CD14-positive monocyte (primary cell): Measurements from ENCODE around the gene CADM1. TPM values are rescaled to one million over a fixed set of nuclear protein-coding genes. Genes with fewer than 3 reads are reported as not detected.

Source experiments
- DNase-seq, 3 donors: peaks; one replicate each; pipeline ENCODE4 v3.0.0-alpha.2; 2011 to 2022
- H2AFZ ChIP-seq: 2 replicates; pipeline ENCODE4 v1.6.0; 2012; ENCODE audit warnings: mild to moderate bottlenecking, low read depth, low read length, inconsistent platforms; ENCODE audit not compliant: insufficient read depth, poor library complexity, severe bottlenecking
- H3K27ac ChIP-seq, 2 donors: 1 replicate in 1 of 2; 2 replicates in 1 of 2; pipeline ENCODE4 v1.5.1; 2012 to 2013; ENCODE audit warnings: low read length in 2 of 2, control low read depth in 1 of 2, inconsistent platforms in 1 of 2, low read depth in 1 of 2, mild to moderate bottlenecking in 1 of 2
- H3K27me3 ChIP-seq, 2 donors: one replicate each; pipeline versions ENCODE4 v1.6.0 to v1.6.1; 2011 to 2013; ENCODE audit warnings: low read length in 2 of 2; ENCODE audit not compliant: control insufficient read depth in 2 of 2, insufficient read depth in 2 of 2
- H3K36me3 ChIP-seq, 2 donors: replicated peaks in 1 of 2; 1 replicate in 1 of 2; 2 replicates in 1 of 2; pipeline versions ENCODE4 v1.5.1 to v1.6.1; 2012 to 2013; ENCODE audit warnings: low read length in 2 of 2, control low read depth in 1 of 2, inconsistent platforms in 1 of 2, mild to moderate bottlenecking in 1 of 2; ENCODE audit not compliant: insufficient read depth in 2 of 2, control insufficient read depth in 1 of 2
- H3K4me1 ChIP-seq, 2 donors: 1 replicate in 1 of 2; 2 replicates in 1 of 2; pipeline versions ENCODE4 v1.5.1 to v1.6.1; 2012 to 2013; ENCODE audit warnings: low read length in 2 of 2, control low read depth in 1 of 2, inconsistent platforms in 1 of 2, mild to moderate bottlenecking in 1 of 2, moderate library complexity in 1 of 2; ENCODE audit not compliant: insufficient read depth in 2 of 2, control insufficient read depth in 1 of 2
- H3K4me2 ChIP-seq: replicated peaks from 2 replicates; pipeline ENCODE3; 2012; ENCODE audit warnings: low read length, moderate library complexity, mild to moderate bottlenecking; ENCODE audit not compliant: poor library complexity, severe bottlenecking; ENCODE audit errors: extremely low read depth
- H3K4me3 ChIP-seq, 3 experiments: fragments of 200-600 bp in 1 of 3; sonication (generic) in 1 of 3; replicated peaks in 1 of 3; 1 replicate in 2 of 3; 2 replicates in 1 of 3; pipeline ENCODE4 v1.5.1; 2011 to 2013; ENCODE audit warnings: low read length in 3 of 3, mild to moderate bottlenecking in 3 of 3, control low read depth in 2 of 3, low read depth in 2 of 3, inconsistent platforms in 1 of 3, moderate library complexity in 1 of 3
- H3K79me2 ChIP-seq: 2 replicates; pipeline ENCODE4 v1.6.0; 2012; ENCODE audit warnings: mild to moderate bottlenecking, control low read depth, inconsistent platforms, low read length, moderate library complexity; ENCODE audit not compliant: insufficient read depth
- H3K9ac ChIP-seq: 2 replicates; pipeline ENCODE4 v1.6.0; 2017; ENCODE audit warnings: low read length, mild to moderate bottlenecking; ENCODE audit not compliant: insufficient read depth, poor library complexity, severe bottlenecking
- H3K9me3 ChIP-seq, 2 donors: replicated peaks in 1 of 2; 1 replicate in 1 of 2; 2 replicates in 1 of 2; pipeline versions ENCODE4 v1.5.1 to v1.6.1; 2012 to 2013; ENCODE audit warnings: low read length in 2 of 2, control low read depth in 1 of 2; ENCODE audit not compliant: control insufficient read depth in 1 of 2, insufficient read depth in 1 of 2
- H4K20me1 ChIP-seq: 2 replicates; pipeline ENCODE4 v1.6.0; 2012; ENCODE audit warnings: mild to moderate bottlenecking, low read length, control low read depth, moderate library complexity; ENCODE audit not compliant: insufficient read depth
- H3K27ac Mint-ChIP-seq, 7 donors: one replicate each; pipeline ENCODE4 v1.8.0; 2020; ENCODE audit warnings: mild to moderate bottlenecking in 7 of 7, mixed read lengths in 7 of 7, moderate library complexity in 6 of 7, inconsistent platforms in 2 of 7
- H3K27me3 Mint-ChIP-seq, 3 donors: one replicate each; pipeline ENCODE4 v1.8.0; 2021 to 2022; ENCODE audit warnings: low read depth in 3 of 3, mild to moderate bottlenecking in 3 of 3, mixed read lengths in 3 of 3, moderate library complexity in 3 of 3, inconsistent platforms in 1 of 3
- H3K36me3 Mint-ChIP-seq, 2 donors: one replicate each; pipeline ENCODE4 v1.8.0; 2020; ENCODE audit warnings: mixed read lengths in 2 of 2, inconsistent platforms in 1 of 2, mild to moderate bottlenecking in 1 of 2
- H3K4me1 Mint-ChIP-seq: one replicate; pipeline ENCODE4 v1.8.0; 2020; ENCODE audit warnings: mild to moderate bottlenecking, mixed read lengths
- H3K4me3 Mint-ChIP-seq, 2 donors: one replicate each; pipeline ENCODE4 v1.8.0; 2020; ENCODE audit warnings: mild to moderate bottlenecking in 2 of 2, mixed read lengths in 2 of 2, moderate library complexity in 1 of 2
- H3K9me3 Mint-ChIP-seq, 7 donors: one replicate each; pipeline ENCODE4 v1.8.0; 2020 to 2022; ENCODE audit warnings: mixed read lengths in 7 of 7, mild to moderate bottlenecking in 6 of 7, moderate library complexity in 6 of 7, inconsistent platforms in 2 of 7
- CTCF ChIP-seq: fragments of 200-600 bp; IDR thresholded peaks from one replicate; pipeline ENCODE4 v1.8.0; 2022; ENCODE audit warnings: antibody characterized with exemption, mild to moderate bottlenecking
- WGBS: methylation state at CpG from one replicate; pipeline ENCODE4 v1.1.5; 2013; ENCODE audit warnings: missing lambda C conversion rate; ENCODE audit not compliant: insufficient coverage; 5-methylcytosine and 5-hydroxymethylcytosine counted together
- intact Hi-C, 2 donors: fragments of 100-400 bp; cut with micrococcal nuclease; formaldehyde crosslinking; loops; one replicate each; pipeline versions ENCODE4 v1.15.0 to v1.15.1; 2023
- polyA plus RNA-seq, 3 donors: library from polyadenylated mRNA; depleted of rRNA in 1 of 3; unstranded in 2 of 3; stranded (reverse) in 1 of 3; fragments of 300-500 nt in 2 of 3; fragments of >200 nt in 1 of 3; fragmentation: Illumina TruSeq in 2 of 3; gene quantifications; 1 replicate in 2 of 3; 2 replicates in 1 of 3; pipeline ENCODE4 v1.2.3, GENCODE V29; 2012 to 2021

Gene CADM1
- polyA plus RNA-seq, 3 donors = not detected

GRCh38 chr11:115169251-115169650 lies 335.0 kb downstream of the CADM1 start:
- peaks cover 0 to 2% (median 0%) of the 10 kb centered on the region in 7 donors for H3K9me3 Mint-ChIP-seq
- no peak for TF ChIP-seq CTCF
- H4K20me1 ChIP-seq = no peaks in the 10 kb centered on the region
- no peak overlapping the region for H3K9ac ChIP-seq
- H3K4me3 Mint-ChIP-seq = no peak overlapping the region
- DNase-seq = no peak
- H3K9me3 ChIP-seq = no peaks in the 10 kb centered on the region
- intact Hi-C loops = no loop called here
- no peak overlapping the region for H3K27ac ChIP-seq
- H3K27ac Mint-ChIP-seq = no peak overlapping the region
- H3K4me3 ChIP-seq = no peak overlapping the region
- H3K27me3 ChIP-seq = no peaks in the 10 kb centered on the region
- H3K79me2 ChIP-seq = no peaks in the 10 kb centered on the region
- H2AFZ ChIP-seq = no peak overlapping the region
- no peaks in the 10 kb centered on the region for H3K4me1 Mint-ChIP-seq
- H3K4me1 ChIP-seq = no peaks in the 10 kb centered on the region
- H3K36me3 Mint-ChIP-seq = no peaks in the 10 kb centered on the region
- no peaks in the 10 kb centered on the region for H3K36me3 ChIP-seq
- H3K27me3 Mint-ChIP-seq = peaks cover 2 to 5% (median 2%) of the 10 kb centered on the region in 3 donors
- WGBS = 100% methylated on average over 1 of the region's 4 CpGs
- H3K4me2 ChIP-seq = no peak overlapping the region

- no peaks in the 10 kb centered on the region for H4K20me1 ChIP-seq
- Mint-ChIP-seq H3K36me3 (no peaks in the 10 kb centered on the region), H3K4me3 (no peak overlapping the region), H3K4me1 (no peaks in the 10 kb centered on the region), H3K27ac (no peak overlapping the region), H3K9me3 (peaks cover 0 to 2% (median 0%) of the 10 kb centered on the region in 7 donors), H3K27me3 (peaks cover 2 to 5% (median 4%) of the 10 kb centered on the region in 3 donors)
- H3K27me3 ChIP-seq = no peaks in the 10 kb centered on the region
- no peak overlapping the region for H3K27ac ChIP-seq
- H3K79me2 ChIP-seq = no peaks in the 10 kb centered on the region
- no peaks in the 10 kb centered on the region for H3K36me3 ChIP-seq
- WGBS = no CpG with 5 or more reads among the region's 5 CpGs
- H2AFZ ChIP-seq = no peak overlapping the region
- DNase-seq = no peak
- no peak overlapping the region for H3K4me2 ChIP-seq
- TF ChIP-seq CTCF = no peak
- H3K4me3 ChIP-seq = no peak overlapping the region
- H3K9ac ChIP-seq = no peak overlapping the region
- H3K9me3 ChIP-seq = no peaks in the 10 kb centered on the region
- intact Hi-C loops = no loop called here
- H3K4me1 ChIP-seq = no peaks in the 10 kb centered on the region
Measured at GRCh38 chr11:115168686-115169085, 335.5 kb downstream of the CADM1 start.
